CD4-positive, alpha-beta T cell treated with Interleukin-12 subunit alpha and Interleukin-12 subunit beta, for 1 hour (primary cell): ENCODE measurements around the gene C9orf85.

Source experiments
- DNase-seq: peaks from one replicate; pipeline ENCODE4 v3.0.0-alpha.2; 2020

C9orf85 gene

GRCh38 chr9:72013292-72013760, 101.9 kb downstream of the C9orf85 start:
- DNase-seq = no peak

DNA sequence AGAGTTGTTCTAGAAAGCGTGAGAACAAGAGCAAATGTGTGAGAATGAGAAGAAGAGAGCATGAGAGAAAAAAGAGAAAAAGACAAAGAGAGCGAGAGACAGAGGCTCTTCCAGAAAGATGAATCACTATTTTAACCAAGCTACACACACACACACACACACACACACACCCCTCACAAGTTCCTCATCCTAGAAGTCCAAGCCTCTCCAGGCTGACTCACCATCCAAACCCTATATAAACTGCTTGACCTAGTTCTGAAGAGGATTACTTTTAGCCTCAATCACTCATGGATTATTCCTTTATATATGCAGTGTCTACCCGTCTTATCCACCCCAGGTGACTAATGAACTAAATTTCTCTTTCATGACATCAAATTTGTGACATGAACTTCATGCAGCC, 111.4 kb downstream of the C9orf85 start:
- DNase-seq = no peak
